Ishikawa (cell line): Measurements from ENCODE around the gene ST6GALNAC3.

Source experiments
- CEBPB ChIP-seq: IDR thresholded peaks from 2 replicates; pipeline ENCODE4 v1.6.1; 2012
- CREB1 ChIP-seq: IDR thresholded peaks from 2 replicates; pipeline ENCODE4 v1.6.1; 2012; ENCODE audit warnings: low read depth
- EGR1 ChIP-seq: IDR thresholded peaks from 2 replicates; pipeline ENCODE4 v1.6.1; 2012
- EP300 ChIP-seq: IDR thresholded peaks from 2 replicates; pipeline ENCODE4 v1.6.1; 2012; ENCODE audit warnings: borderline replicate concordance
- FOXM1 ChIP-seq: IDR thresholded peaks from 2 replicates; pipeline ENCODE4 v1.6.1; 2012; ENCODE audit warnings: low read depth, borderline replicate concordance
- NFIC ChIP-seq: IDR thresholded peaks from 2 replicates; pipeline ENCODE4 v1.6.1; 2012
- RAD21 ChIP-seq: IDR thresholded peaks from 2 replicates; pipeline ENCODE4 v1.6.1; 2012; ENCODE audit warnings: low read depth
- TAF1 ChIP-seq: IDR thresholded peaks from 2 replicates; pipeline ENCODE4 v1.6.1; 2012; ENCODE audit warnings: low read depth, mild to moderate bottlenecking
- TCF12 ChIP-seq: IDR thresholded peaks from 2 replicates; pipeline ENCODE4 v1.6.1; 2012; ENCODE audit warnings: low read depth
- TEAD4 ChIP-seq: IDR thresholded peaks from 2 replicates; pipeline ENCODE4 v1.6.1; 2012
- YY1 ChIP-seq: IDR thresholded peaks from 2 replicates; pipeline ENCODE4 v1.6.1; 2012; ENCODE audit warnings: low read depth
- ZBTB7A ChIP-seq: IDR thresholded peaks from 2 replicates; pipeline ENCODE4 v1.6.1; 2012; ENCODE audit warnings: low read depth
- TF ChIP-seq, protein P1 (sequence below): IDR thresholded peaks from 2 replicates; pipeline ENCODE4 v1.6.1; 2012; ENCODE audit warnings: low read depth, mild to moderate bottlenecking
- TF ChIP-seq, protein P2 (sequence below): IDR thresholded peaks from 2 replicates; pipeline ENCODE4 v1.6.1; 2012
- TF ChIP-seq, protein P3 (sequence below): IDR thresholded peaks from 2 replicates; pipeline ENCODE4 v1.6.1; 2012

Gene ST6GALNAC3

GRCh38 chr1:76635784-76636183 is 561.2 kb downstream of the ST6GALNAC3 start:
- no peak for TF ChIP-seq ZBTB7A
- no peak for TF ChIP-seq NFIC
- no peak for TF ChIP-seq TAF1
- TF ChIP-seq FOXM1, result no peak
- TF ChIP-seq CREB1, result no peak
- TF ChIP-seq, protein P1, sequence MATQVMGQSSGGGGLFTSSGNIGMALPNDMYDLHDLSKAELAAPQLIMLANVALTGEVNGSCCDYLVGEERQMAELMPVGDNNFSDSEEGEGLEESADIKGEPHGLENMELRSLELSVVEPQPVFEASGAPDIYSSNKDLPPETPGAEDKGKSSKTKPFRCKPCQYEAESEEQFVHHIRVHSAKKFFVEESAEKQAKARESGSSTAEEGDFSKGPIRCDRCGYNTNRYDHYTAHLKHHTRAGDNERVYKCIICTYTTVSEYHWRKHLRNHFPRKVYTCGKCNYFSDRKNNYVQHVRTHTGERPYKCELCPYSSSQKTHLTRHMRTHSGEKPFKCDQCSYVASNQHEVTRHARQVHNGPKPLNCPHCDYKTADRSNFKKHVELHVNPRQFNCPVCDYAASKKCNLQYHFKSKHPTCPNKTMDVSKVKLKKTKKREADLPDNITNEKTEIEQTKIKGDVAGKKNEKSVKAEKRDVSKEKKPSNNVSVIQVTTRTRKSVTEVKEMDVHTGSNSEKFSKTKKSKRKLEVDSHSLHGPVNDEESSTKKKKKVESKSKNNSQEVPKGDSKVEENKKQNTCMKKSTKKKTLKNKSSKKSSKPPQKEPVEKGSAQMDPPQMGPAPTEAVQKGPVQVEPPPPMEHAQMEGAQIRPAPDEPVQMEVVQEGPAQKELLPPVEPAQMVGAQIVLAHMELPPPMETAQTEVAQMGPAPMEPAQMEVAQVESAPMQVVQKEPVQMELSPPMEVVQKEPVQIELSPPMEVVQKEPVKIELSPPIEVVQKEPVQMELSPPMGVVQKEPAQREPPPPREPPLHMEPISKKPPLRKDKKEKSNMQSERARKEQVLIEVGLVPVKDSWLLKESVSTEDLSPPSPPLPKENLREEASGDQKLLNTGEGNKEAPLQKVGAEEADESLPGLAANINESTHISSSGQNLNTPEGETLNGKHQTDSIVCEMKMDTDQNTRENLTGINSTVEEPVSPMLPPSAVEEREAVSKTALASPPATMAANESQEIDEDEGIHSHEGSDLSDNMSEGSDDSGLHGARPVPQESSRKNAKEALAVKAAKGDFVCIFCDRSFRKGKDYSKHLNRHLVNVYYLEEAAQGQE, result no peak
- no peak for TF ChIP-seq EP300
- TF ChIP-seq TCF12, result no peak
- TF ChIP-seq TEAD4, result no peak
- TF ChIP-seq EGR1, result no peak
- TF ChIP-seq, protein P2, sequence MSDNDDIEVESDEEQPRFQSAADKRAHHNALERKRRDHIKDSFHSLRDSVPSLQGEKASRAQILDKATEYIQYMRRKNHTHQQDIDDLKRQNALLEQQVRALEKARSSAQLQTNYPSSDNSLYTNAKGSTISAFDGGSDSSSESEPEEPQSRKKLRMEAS, result no peak
- no peak for TF ChIP-seq CEBPB
- TF ChIP-seq, protein P3, sequence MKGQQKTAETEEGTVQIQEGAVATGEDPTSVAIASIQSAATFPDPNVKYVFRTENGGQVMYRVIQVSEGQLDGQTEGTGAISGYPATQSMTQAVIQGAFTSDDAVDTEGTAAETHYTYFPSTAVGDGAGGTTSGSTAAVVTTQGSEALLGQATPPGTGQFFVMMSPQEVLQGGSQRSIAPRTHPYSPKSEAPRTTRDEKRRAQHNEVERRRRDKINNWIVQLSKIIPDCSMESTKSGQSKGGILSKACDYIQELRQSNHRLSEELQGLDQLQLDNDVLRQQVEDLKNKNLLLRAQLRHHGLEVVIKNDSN, result no peak
- no peak for TF ChIP-seq YY1

GRCh38 chr1:76639181-76639580 is 564.6 kb downstream of the ST6GALNAC3 start:
- TF ChIP-seq FOXM1 (no peak), YY1 (no peak), TCF12 (no peak), EP300 (no peak), NFIC (no peak), EGR1 (no peak)
- TF ChIP-seq, protein P3, result no peak
- TF ChIP-seq, protein P1, result no peak

- no peak for TF ChIP-seq EGR1
- no peak for TF ChIP-seq CREB1
- TF ChIP-seq FOXM1, result no peak
- no peak for TF ChIP-seq TAF1
- no peak for TF ChIP-seq RAD21
- no peak for TF ChIP-seq ZBTB7A
Observed at GRCh38 chr1:76640092-76640491, 565.5 kb downstream of the ST6GALNAC3 start.

DNA sequence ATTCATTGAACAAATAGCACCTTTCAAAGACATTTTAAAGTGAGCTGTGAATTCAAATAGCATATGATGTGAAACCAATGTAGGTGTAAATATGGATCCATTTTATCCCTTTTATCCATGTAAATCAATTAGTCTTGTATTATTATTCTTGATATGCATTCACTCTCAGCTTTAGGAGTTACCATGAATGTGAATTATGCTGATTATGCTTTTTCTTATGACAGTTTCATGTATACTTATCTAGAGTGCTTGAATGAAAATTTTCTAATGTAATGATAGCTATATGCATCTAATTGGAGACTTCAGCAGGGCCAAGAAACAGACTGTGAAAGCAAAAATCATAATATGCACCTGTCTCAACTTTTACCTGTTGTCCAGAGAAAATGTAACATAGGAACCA is 566.2 kb downstream of the ST6GALNAC3 start:
- TF ChIP-seq CREB1, result no peak
- no peak for TF ChIP-seq CEBPB
- no peak for TF ChIP-seq TEAD4
- no peak for TF ChIP-seq NFIC
- TF ChIP-seq, protein P3, result no peak
- no peak for TF ChIP-seq TCF12

GRCh38 chr1:76644139-76644538 is 569.6 kb downstream of the ST6GALNAC3 start:
- TF ChIP-seq CREB1 (no peak), EGR1 (no peak), FOXM1 (no peak), TEAD4 (no peak), TCF12 (no peak), TAF1 (no peak), RAD21 (no peak), YY1 (no peak), CEBPB (no peak), ZBTB7A (no peak), EP300 (no peak), NFIC (no peak)
- TF ChIP-seq, protein P3, result no peak
- TF ChIP-seq, protein P1, result no peak
- TF ChIP-seq, protein P2, result no peak
